ENCODE results near the gene DCDC1. TPM values are rescaled to one million over a fixed set of nuclear protein-coding genes. Genes with fewer than 3 reads are reported as not detected.

DCDC1 gene
- total RNA-seq, 4 donors from 2014 or later: 0.06 to 1.7 (median 0.36) TPM; not detected in 1

- no peak for ATAC-seq (ENCODE audit: low FRiP score)
- TF ChIP-seq CTCF (IDR thresholded peaks at IDR 0.05): no peak
- DNase-seq (ENCODE audit: low spot score): no peak
Measured at GRCh38 chr11:30814737-30815136, 554.8 kb downstream of the DCDC1 start.

Other genes with a start within 250 kb of the DCDC1 start
- 10 to 100 TPM; 11.6 to 19.5 (median 13.9) TPM for gene DNAJC24, start 121 bp upstream of the DCDC1 start, total RNA-seq
- gene IMMP1L, start 139.9 kb upstream of the DCDC1 start, total RNA-seq: 10 to 100 TPM in 3 of 4 donors, 1 to 10 TPM in 1; 8.0 to 32.3 (median 19.2) TPM
- 10 to 100 TPM; 14.1 to 32.0 (median 20.8) TPM for gene ELP4, start 140.0 kb upstream of the DCDC1 start, total RNA-seq